Hematopoietic multipotent progenitor cell (in vitro differentiated cells): ENCODE data around the gene PHYH. TPM values are rescaled to one million over a fixed set of nuclear protein-coding genes. Genes with fewer than 3 reads are reported as not detected.
"Not testable (repeated sequence)": the region's sequence is repeated elsewhere in the genome, so short reads cannot be mapped to it uniquely, and the experiment has no call there.

ENCODE experiments used
- DNase-seq, 3 donors: peaks; one replicate each; pipeline ENCODE4 v3.0.0-alpha.2; 2011 to 2015; ENCODE audit warnings: low read depth in 2 of 3, low spot score in 2 of 3
- total RNA-seq: library from RNA; depleted of rRNA; stranded (reverse); fragments of >200 nt; gene quantifications from one replicate; pipeline ENCODE4 v1.2.3, GENCODE V29; 2012

Gene PHYH
- total RNA-seq, 1 donor = 12.1 TPM

GRCh38 chr10:13322615-13323148 lies 22.8 kb upstream of the PHYH start:
- no peak for DNase-seq

DNA sequence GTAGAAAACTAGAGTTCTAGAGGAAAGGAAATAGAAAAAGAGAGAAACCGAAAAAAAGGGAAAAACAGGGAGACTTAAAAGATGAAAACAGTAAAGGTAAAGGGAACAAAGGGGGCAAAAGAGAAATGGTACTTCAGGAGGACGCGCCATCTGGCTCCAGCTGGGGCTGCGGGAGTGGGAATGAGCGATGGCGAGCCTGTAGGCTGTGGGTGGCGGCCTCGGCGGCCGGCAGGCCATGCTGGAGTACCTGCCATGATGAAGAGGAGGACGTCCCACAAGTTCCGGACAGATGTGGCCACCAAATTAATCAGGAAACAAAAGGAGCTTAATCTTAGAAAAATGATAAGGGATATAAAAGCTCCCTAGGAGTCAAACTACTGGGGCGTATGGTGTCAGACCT lies 21.7 kb upstream of the PHYH start:
- no peak for DNase-seq

DNA sequence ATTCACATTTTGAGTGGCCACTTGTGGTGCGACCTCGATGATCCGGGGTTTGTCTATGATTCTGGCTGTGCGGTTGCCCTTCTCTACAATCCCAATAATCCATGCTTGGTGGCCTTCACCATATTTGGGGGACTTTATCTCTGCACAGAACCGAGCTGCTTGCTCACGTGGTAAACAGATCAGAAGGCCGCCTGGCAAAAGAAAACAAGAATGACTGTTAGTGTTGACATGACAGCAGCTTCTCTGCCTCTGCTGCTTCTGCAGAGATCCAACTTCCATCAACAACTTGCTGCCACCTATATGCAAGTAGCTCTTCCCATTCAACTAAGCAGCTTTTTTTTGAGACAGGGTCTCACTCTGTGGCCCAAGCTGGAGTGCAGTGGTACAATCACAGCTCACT lies 19.3 kb upstream of the PHYH start:
- no peak for DNase-seq

GRCh38 chr10:13317474-13317873 lies 17.6 kb upstream of the PHYH start:
- DNase-seq = no peak

- no peak for DNase-seq
Observed at GRCh38 chr10:13316635-13317311, 16.9 kb upstream of the PHYH start.

DNA sequence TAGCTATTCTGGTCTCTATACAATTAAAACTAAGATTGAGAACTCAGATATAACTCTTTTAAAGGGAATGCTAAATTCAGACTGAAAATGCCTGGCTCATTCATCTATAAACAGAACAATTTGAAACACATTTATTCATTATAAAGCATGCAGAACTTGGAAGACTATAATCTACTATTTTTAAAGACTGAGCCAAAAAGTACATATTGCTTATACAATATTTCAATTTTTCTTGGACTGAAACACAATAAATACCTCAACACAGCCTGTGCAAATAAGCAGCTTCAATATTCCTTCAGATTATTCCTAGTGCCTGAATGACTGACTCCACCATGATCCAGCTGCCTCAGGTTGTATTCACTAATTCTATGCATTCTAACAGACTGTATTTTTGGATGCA lies 15.5 kb upstream of the PHYH start:
- DNase-seq = no peak

DNA sequence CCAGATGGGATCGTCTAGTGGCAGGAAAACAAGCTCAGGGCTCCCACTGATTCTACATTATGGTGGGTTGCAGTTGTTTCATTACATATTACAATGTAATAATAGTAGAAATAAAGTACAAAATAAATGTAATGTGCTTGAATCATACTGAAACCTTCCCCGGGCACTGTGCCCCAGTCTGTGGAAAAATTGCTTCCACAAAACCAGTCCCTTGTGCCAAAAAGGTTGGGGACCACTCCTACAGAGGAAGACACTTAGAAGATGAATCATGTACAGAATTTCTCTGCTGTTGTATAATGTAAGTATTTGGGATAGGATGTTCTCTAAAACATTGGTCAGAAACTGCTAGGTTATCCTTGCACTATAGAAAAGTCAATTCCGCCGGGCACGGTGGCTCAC lies 11.3 kb upstream of the PHYH start:
- DNase-seq = no peak

GRCh38 chr10:13310518-13311176 lies 10.8 kb upstream of the PHYH start:
- no peak for DNase-seq

GRCh38 chr10:13309792-13310191 lies 9.9 kb upstream of the PHYH start:
- DNase-seq = no peak

DNA sequence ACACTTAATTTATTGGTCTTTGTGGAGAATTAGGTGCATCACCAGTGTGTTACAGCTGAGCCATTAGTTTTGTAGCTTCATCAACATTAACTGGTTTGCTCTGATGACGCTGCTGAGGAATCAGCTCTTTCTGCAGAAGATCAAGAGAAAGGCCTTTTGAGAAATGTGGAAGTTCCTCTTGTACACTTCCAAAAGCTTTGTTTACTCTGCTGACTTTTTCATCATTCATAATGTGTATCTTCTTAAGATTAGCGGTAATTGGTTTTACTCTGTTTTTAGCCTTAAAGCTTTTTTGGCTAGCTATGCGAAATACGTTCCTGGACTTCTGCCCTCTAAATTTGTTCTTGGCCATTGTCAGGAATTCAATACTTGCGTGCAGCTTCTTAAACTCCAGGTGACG lies 8.2 kb upstream of the PHYH start:
- no peak for DNase-seq

GRCh38 chr10:13306103-13306502 lies 6.2 kb upstream of the PHYH start:
- DNase-seq = no peak

GRCh38 chr10:13302821-13303555 lies 3.1 kb upstream of the PHYH start:
- DNase-seq = no peak

- DNase-seq = no peak
Observed at GRCh38 chr10:13298748-13299436, 972 bp downstream of the PHYH start.

DNA sequence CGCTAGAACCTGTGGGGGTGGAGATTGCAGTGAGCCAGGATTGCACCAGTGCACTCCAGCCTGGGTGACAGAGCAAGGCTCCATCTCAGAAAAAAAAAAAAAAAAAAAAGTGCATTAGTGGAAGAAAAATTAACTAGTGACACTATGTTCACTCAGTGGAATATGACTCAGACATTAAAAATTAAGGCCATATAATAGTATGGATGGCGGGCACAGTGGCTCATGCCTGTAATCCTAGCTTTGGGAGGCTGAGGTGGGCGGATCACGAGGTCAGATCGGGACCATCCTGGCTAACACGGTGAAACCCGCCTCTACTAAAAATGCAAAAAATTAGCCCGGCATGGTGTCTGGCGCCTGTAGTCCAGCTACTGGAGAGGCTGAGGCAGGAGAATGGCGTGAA lies 3.4 kb downstream of the PHYH start:
- no peak for DNase-seq

GRCh38 chr10:13294784-13295183 lies 5.1 kb downstream of the PHYH start:
- DNase-seq = no peak

- DNase-seq = no peak
Observed at GRCh38 chr10:13291821-13292773, 7.8 kb downstream of the PHYH start.

DNA sequence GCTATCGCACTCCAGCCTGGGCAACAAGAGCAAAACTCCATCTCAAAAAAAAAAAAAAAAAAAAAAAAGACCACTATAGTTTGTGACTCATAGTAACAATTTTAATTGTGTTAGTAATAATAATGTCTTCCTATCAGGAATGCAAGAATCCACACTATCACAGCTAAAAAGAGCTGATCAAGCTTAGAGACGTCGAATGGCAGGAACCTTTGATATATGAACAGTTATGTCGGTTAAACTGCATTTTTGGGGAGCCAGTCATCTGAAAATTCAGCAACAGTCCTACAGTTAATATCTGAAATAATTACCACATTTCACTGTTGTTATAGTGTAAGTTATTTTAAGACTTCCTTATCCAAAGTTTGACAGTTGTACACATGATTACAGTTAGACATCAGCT lies 8.8 kb downstream of the PHYH start:
- DNase-seq = no peak

GRCh38 chr10:13284050-13284449 lies 15.8 kb downstream of the PHYH start:
- DNase-seq = no peak

DNA sequence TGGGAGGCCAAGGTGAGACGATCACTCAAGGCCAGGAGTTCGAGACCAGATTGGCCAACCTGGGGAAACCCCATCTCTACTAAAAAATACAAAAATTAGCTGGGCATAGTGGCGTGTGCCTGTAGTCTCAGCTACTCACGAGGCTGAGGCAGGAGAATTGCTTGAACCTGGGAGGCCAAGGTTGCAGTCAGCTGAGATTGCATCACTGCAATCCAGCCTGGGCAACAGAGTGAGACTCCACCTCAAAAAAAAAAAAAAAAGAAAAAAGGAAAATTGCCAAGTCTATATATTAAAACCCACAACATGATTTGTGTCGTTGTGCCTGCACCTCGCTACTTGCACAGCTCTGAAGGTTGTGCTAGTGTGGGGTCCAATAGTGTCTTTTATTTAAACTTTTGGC lies 17.5 kb downstream of the PHYH start:
- not testable (repeated sequence) for DNase-seq

DNA sequence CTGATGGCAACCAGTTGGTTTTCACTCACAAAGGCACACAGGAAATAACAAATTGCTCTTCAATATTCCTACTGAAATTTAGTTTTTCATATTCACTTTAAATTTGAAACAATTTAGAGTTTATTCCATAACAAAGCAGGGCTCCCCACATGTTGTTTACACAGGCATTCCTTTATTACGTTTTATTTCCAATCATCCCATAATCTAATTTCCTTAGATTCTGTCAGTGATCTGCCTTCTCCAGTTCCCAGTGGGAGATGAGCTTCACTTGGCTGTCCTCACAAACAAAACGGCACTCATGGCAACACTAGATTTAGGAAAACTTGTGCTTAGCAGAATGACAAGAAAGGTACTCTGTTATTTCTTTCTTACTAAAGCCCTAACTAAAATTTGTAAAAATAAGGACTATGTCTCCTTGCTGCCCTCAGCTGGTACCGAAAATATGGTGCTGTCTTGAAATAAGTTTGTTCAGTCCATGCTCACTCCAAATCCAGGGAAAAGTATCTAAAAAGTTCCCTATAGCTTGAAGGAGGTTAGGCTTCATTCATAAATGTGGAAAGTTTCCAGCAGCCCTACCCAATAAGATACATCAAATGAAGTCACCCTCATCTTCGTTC lies 23.0 kb downstream of the PHYH start:
- no peak for DNase-seq
